Measurements from ENCODE around the gene ZNF552.
"Not testable (repeated sequence)": the region's sequence is repeated elsewhere in the genome, so short reads cannot be mapped to it uniquely, and the experiment has no call there.

- TF ChIP-seq CTCF (IDR thresholded peaks at IDR 0.05; ENCODE audit: low read depth, low read length); EZH2phosphoT487 (IDR thresholded peaks at IDR 0.05; ENCODE audit: low read depth): not testable (repeated sequence)
Measured at GRCh38 chr19:57862351-57862750, 47.6 kb upstream of the ZNF552 start.
